Germinal center (tissue), 1 donor: ENCODE measurements around the gene NTF4.
"Not testable (repeated sequence)": the region's sequence is repeated elsewhere in the genome, so short reads cannot be mapped to it uniquely, and the experiment has no call there.

Experiments
- DNase-seq: peaks from one replicate; pipeline ENCODE4 v3.0.0; 2012; ENCODE audit warnings: mixed read lengths, low spot score

NTF4 gene

GRCh38 chr19:49056902-49057596 lies 7.6 kb downstream of the NTF4 start:
- not testable (repeated sequence) for DNase-seq

GRCh38 chr19:49056101-49056901 lies 8.3 kb downstream of the NTF4 start:
- peak; percentile 80 for DNase-seq

DNA sequence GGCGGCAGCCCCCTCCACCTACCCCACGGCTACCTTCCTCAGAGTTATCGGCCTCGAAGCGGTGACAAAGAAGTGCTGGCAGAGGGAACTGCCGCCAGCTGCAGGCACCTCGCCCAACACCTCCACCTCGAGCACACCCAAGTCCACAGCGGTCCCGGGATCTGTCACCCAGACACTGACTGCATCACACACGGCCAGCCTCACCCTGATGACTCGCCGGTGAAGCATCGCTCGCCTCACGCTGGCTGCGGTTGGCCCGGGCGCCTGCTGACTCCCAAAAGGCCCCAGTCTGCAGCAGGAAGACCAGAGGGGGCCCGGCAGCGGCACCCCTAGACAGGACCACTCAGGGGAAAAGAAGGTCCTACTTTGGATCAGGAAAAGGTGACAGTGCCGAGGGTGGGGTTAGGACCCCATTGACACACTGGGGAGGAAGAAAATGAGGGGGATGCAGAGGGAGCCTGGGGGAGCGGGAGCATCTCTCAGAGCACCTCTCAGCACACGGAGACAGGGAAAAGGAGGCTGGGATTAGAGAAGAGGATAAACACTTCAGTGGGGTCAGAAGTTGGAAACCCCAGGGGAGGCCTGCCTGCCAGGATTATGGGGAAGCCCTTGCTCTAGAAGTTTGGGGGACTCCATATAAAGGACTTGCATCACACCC lies 14.1 kb downstream of the NTF4 start:
- DNase-seq, result not testable (repeated sequence)

- not testable (repeated sequence) for DNase-seq
Measured at GRCh38 chr19:49049834-49050233, 14.8 kb downstream of the NTF4 start.

GRCh38 chr19:49049011-49049410 lies 15.6 kb downstream of the NTF4 start, which contains the start of gene CGB8:
TSS of gene CGB8 (minus strand) at chr19:49049111. CDS start at chr19:49048739, 372 bp downstream.
- not testable (repeated sequence) for DNase-seq

GRCh38 chr19:49043548-49043947 lies 21.1 kb downstream of the NTF4 start, which contains the start of gene CGB5:
TSS of gene CGB5 (plus strand) at chr19:49043848. CDS start at chr19:49044210, 362 bp downstream.
- not testable (repeated sequence) for DNase-seq

- DNase-seq, result not testable (repeated sequence)
Measured at GRCh38 chr19:49042666-49043065, 22.0 kb downstream of the NTF4 start.

DNA sequence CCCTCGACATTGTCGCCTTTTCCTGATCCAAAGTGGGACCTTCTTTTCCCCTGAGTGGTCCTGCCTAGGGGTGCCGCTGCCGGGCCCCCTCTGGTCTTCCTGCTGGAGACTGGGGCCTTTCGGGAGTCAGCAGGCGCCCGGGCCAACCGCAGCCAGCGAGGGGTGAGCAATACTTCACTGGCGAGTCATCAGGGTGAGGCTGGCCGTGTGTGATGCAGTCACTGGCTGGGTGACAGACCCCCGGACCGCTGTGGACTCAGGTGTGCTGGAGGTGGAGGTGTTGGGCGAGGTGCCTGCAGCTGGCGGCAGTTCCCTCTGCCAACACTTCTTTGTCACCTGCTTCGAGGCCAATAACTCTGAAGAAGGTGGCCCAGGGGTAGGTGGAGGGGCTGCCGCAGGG lies 22.4 kb downstream of the NTF4 start:
- no peak for DNase-seq

- DNase-seq, result not testable (repeated sequence)
Measured at GRCh38 chr19:49039736-49040135, 24.9 kb downstream of the NTF4 start.

DNA sequence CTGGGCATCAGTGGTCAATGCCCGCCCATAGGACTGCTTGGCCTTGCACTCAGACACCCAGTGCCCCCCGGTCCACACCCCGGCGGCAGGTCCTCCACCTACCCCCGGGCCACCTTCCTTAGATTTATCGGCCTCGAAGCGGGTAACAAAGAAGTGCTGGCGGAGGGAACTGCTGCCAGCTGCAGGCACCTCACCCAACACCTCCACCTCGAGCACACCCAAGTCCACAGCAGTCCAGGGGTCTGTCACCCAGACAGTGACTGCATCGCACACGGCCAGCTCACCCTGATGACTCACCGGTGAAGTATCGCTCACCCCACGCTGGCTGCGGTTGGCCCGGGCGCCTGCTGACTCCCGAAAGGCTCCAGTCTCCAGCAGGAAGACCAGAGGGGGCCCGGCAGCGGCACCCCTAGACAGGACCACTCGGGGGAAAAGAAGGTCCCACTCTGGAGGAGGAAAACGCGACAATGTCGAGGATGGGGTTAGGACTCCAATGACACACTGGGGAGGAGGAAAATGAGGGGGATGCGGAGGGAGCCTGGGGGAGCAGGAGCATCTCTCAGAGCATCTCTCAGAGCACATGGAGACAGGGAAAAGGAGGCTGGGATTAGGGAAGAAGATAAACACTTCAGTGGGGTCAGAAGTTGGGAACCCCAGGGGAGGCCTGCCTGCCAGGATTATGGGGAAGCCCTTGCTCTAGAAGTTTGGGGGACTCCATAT lies 25.9 kb downstream of the NTF4 start:
- DNase-seq, result not testable (repeated sequence)

DNA sequence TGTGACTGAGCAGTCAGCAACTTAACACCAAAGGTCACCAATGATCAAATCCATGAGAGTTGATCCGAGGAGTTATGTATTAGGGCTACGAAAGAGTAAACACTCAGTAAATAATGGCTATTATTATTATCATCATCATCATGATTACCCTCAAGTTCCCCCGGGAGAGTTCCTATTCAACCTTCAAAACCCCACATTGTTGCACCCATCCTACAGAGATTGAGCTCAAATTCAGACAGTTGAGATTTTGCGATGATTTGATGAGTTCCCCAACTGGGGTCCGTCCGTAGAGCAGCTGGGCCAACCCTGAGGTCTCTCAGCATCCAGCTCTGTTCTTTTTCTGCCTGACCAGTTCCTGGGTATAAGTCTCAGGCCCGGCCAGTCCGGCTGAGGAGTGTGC lies 26.5 kb downstream of the NTF4 start:
- not testable (repeated sequence) for DNase-seq

DNA sequence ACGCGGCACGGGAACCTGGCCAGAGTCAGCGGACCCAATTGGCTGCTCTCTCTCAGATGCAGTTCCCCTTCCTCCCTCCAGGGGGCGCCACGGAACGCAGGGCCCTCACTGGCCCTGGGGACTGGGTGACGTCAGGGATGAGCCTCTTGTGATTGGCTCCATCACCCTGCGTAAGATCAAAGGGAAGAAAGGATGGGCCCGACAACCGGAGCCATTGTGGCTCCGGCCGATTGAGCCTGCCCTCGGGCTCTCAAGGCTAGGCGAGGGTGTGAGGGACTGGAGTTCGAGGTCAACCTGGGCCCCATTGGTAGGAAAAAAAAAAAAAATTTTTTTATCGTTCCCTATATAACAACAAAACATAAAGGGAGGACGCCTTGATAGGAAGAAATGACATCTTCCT lies 27.8 kb downstream of the NTF4 start, which contains the start of gene CGB1:
Gene CGB1 (minus strand): TSS at position 81 of the 400 bp plus-strand sequence. CDS start 184 bp downstream, outside the sequence.
- not testable (repeated sequence) for DNase-seq

DNA sequence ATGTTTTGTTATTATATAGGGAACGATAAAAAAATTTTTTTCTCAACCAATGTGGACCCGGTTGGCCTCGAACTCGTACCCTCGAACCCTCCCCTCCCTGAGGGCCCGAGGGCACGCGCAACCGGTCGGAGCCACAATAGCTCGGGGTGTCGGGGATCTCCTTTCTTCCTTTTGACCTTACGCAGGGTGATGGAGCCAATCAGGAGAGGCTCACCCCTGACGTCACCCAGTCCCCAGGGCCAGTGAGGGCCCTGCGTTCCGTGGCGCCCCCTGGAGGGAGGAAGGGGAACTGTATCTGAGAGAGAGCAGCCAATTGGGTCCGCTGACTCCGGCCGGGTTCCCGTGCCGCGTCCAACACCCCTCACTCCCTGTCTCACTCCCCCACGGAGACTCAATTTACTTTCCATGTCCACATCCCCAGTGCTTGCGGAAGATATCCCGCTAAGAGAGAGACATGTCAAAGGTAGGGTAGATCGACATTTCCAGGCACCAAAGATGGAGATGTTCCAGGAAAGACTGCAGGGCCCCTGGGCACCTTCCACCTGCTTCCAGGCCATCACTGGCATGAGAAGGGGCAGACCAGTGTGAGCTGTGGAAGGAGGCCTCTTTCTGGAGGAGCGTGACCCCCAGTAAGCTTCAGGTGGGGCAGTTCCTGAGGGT lies 32.8 kb downstream of the NTF4 start, which contains the start of gene CGB2:
Gene CGB2 (plus strand): TSS at position 249 of the 660 bp plus-strand sequence. CDS start 206 bp downstream, at position 455.
- DNase-seq, result peak; percentile 38

DNA sequence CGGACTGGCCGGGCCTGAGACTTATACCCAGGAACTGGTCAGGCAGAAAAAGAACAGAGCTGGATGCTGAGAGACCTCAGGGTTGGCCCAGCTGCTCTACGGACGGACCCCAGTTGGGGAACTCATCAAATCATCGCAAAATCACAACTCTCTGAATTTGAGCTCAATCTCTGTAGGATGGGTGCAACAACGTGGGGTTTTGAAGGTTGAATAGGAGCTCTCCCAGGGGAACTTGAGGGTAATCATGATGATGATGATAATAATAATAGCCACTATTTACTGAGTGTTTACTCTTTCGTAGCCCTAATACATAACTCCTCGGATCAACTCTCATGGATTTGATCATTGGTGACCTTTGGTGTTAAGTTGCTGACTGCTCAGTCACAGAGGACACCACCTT lies 34.3 kb downstream of the NTF4 start:
- DNase-seq, result not testable (repeated sequence)

DNA sequence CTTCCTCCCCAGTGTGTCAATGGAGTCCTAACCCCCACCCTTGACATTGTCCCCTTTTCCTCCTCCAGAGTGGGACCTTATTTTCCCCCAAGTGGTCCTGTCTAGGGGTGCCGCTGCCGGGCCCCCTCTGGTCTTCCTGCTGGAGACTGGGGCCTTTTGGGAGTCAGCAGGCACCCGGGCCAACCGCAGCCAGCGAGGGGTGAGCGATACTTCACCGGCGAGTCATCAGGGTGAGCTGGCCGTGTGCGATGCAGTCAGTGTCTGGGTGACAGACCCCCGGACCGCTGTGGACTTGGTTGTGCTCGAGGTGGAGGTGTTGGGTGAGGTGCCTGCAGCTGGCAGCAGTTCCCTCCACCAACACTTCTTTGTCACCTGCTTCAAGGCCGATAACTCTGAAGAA lies 34.9 kb downstream of the NTF4 start:
- not testable (repeated sequence) for DNase-seq

DNA sequence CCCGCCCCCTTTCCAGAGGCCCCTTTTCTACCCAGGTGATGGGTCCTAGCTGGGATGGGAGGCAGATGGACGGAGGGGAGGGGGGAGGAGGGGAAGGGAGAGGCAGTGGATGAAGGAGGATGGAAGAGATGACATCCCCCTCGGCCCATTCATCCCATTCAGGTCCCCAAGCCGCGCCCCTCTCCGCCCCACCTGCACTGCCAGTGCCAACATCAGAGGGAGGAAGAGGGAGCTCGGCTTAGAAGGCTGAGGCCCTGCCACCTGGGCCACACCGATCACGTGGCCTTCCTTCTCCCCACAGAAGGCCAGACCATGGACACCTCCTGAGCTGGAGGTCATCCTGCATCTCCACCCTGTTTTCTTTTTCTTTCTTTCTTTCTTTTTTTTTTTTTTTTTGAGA lies 35.9 kb downstream of the NTF4 start:
- DNase-seq, result not testable (repeated sequence)

- DNase-seq, result not testable (repeated sequence)
Measured at GRCh38 chr19:49025599-49025998, 39.0 kb downstream of the NTF4 start.

DNA sequence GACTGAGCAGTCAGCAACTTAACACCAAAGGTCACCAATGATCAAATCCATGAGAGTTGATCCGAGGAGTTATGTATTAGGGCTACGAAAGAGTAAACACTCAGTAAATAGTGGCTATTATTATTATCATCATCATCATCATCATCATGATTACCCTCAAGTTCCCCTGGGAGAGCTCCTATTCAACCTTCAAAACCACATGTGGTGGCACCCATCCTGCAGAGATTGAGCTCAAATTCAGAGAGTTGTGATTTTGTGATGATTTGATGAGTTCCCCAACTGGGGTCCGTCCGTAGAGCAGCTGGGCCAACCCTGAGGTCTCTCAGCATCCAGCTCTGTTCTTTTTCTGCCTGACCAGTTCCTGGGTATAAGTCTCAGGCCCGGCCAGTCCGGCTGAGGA lies 39.5 kb downstream of the NTF4 start:
- not testable (repeated sequence) for DNase-seq

DNA sequence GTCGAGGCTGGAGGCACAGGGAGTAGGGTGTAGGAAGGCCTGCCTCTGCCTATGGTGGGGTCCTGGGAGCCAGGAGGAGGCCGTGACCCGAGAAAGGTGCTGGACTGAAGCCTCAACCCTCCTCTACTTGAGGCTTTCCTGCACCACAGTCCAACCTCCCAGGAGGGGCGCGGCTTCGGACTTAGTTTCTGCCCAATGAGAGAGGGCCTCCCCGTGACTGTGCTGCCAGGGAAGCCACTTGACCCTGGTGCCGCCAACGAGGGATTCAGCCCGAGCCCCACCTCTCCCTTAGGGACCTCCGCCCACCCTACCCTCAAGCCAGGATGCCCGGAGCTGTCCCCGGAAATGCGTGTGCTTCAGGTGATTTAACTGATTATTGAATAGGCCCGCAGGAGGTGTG lies 40.4 kb downstream of the NTF4 start, which contains the start of gene CGB3:
Gene CGB3 (minus strand): TSS at position 101 of the 400 bp plus-strand sequence. CDS start 362 bp downstream, outside the sequence.
- not testable (repeated sequence) for DNase-seq

DNA sequence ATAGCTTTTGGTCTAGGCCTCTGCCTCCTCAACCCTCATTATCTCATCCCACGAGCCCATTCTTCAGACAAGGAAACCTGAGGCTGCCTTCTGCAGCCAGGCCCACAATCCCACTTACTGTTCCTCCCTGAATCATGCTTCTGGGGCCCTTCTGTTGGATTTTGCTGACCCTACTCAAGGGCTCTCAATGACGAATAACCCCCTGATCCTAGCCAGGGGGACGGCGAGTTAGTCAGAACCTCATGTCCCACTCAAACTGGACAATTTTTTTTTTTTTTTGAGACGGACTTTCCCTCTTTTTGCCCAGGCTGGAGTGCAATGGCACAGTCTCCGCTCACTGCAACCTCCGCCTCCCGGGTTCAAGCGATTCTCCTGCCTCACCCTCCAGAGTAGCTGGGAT lies 42.5 kb downstream of the NTF4 start:
- no peak for DNase-seq
